Measurements from ENCODE around the gene DHRSX. TPM values are rescaled to one million over a fixed set of nuclear protein-coding genes. Genes with fewer than 3 reads are reported as not detected.

Gene DHRSX
- polyA plus RNA-seq, 1 donor from 2014 or later = 15.7 TPM

- H2AFZ ChIP-seq (ENCODE audit: low read depth, low read length) = no peak overlapping the region
- H3K27ac ChIP-seq (ENCODE audit: low read length) = no peak overlapping the region
- peaks cover 5% of the 10 kb centered on the region for H3K79me2 ChIP-seq (replicated peaks; ENCODE audit: insufficient read depth, low read length)
- no peak overlapping the region for H3K4me2 ChIP-seq (ENCODE audit: low read length)
- TF ChIP-seq POLR2AphosphoS5 (IDR thresholded peaks at IDR 0.05) (no peak), EP300 (conservative IDR thresholded peaks at IDR 0.05; ENCODE audit: poor library complexity, severe bottlenecking) (no peak), MXI1 (conservative IDR thresholded peaks at IDR 0.05; ENCODE audit: poor library complexity, severe bottlenecking) (no peak)
- TF ChIP-seq, protein P1, sequence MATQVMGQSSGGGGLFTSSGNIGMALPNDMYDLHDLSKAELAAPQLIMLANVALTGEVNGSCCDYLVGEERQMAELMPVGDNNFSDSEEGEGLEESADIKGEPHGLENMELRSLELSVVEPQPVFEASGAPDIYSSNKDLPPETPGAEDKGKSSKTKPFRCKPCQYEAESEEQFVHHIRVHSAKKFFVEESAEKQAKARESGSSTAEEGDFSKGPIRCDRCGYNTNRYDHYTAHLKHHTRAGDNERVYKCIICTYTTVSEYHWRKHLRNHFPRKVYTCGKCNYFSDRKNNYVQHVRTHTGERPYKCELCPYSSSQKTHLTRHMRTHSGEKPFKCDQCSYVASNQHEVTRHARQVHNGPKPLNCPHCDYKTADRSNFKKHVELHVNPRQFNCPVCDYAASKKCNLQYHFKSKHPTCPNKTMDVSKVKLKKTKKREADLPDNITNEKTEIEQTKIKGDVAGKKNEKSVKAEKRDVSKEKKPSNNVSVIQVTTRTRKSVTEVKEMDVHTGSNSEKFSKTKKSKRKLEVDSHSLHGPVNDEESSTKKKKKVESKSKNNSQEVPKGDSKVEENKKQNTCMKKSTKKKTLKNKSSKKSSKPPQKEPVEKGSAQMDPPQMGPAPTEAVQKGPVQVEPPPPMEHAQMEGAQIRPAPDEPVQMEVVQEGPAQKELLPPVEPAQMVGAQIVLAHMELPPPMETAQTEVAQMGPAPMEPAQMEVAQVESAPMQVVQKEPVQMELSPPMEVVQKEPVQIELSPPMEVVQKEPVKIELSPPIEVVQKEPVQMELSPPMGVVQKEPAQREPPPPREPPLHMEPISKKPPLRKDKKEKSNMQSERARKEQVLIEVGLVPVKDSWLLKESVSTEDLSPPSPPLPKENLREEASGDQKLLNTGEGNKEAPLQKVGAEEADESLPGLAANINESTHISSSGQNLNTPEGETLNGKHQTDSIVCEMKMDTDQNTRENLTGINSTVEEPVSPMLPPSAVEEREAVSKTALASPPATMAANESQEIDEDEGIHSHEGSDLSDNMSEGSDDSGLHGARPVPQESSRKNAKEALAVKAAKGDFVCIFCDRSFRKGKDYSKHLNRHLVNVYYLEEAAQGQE (IDR thresholded peaks at IDR 0.05; ENCODE audit: borderline replicate concordance) = no peak
- H3K9me3 ChIP-seq (ENCODE audit: low read length) = peaks cover 12% of the 10 kb centered on the region
- H3K36me3 ChIP-seq (ENCODE audit: insufficient read depth, low read length) = peaks cover 8% of the 10 kb centered on the region
- no peak overlapping the region for H3K9ac ChIP-seq (ENCODE audit: low read length)
- H4K20me1 ChIP-seq (ENCODE audit: insufficient read depth) = no peaks in the 10 kb centered on the region
- H3F3A ChIP-seq (ENCODE audit: insufficient read depth, low read length, poor library complexity, severe bottlenecking) = no peaks in the 10 kb centered on the region
- no peaks in the 10 kb centered on the region for H3K9me2 ChIP-seq (ENCODE audit: insufficient read depth, low read length)
- no peaks in the 10 kb centered on the region for H3K27me3 ChIP-seq (ENCODE audit: insufficient read depth, low read depth, low read length)
- H3K4me3 ChIP-seq (ENCODE audit: low read length) = no peak overlapping the region
Measured at GRCh38 chrX:2451501-2452316, 49.1 kb downstream of the DHRSX start.

GRCh38 chrX:2450681-2451080, 50.1 kb downstream of the DHRSX start:
- Histone ChIP-seq H2AFZ (ENCODE audit: low read depth, low read length) (no peak overlapping the region), H3K9me3 (ENCODE audit: low read length) (peaks cover 20% of the 10 kb centered on the region), H3K36me3 (ENCODE audit: insufficient read depth, low read length) (peaks cover 8% of the 10 kb centered on the region), H3K27me3 (ENCODE audit: insufficient read depth, low read depth, low read length) (no peaks in the 10 kb centered on the region), H3F3A (ENCODE audit: insufficient read depth, low read length, poor library complexity, severe bottlenecking) (no peaks in the 10 kb centered on the region), H3K79me2 (replicated peaks; ENCODE audit: insufficient read depth, low read length) (peaks cover 5% of the 10 kb centered on the region), H3K27ac (ENCODE audit: low read length) (no peak overlapping the region), H4K20me1 (ENCODE audit: insufficient read depth) (no peaks in the 10 kb centered on the region), H3K9ac (ENCODE audit: low read length) (no peak overlapping the region), H3K4me2 (ENCODE audit: low read length) (no peak overlapping the region), H3K4me3 (ENCODE audit: low read length) (no peak overlapping the region), H3K9me2 (ENCODE audit: insufficient read depth, low read length) (no peaks in the 10 kb centered on the region)
- TF ChIP-seq EZH2 (IDR thresholded peaks at IDR 0.05; ENCODE audit: borderline replicate concordance, insufficient read depth, low read length, poor library complexity, severe bottlenecking) (no peak), CTCF (IDR thresholded peaks at IDR 0.05; ENCODE audit: poor library complexity, severe bottlenecking) (no peak), MXI1 (conservative IDR thresholded peaks at IDR 0.05; ENCODE audit: poor library complexity, severe bottlenecking) (no peak), POLR2AphosphoS5 (IDR thresholded peaks at IDR 0.05) (no peak), SMC3 (conservative IDR thresholded peaks at IDR 0.05; ENCODE audit: poor library complexity) (no peak), RAD21 (conservative IDR thresholded peaks at IDR 0.05) (no peak)
- TF ChIP-seq, protein P1 (IDR thresholded peaks at IDR 0.05; ENCODE audit: borderline replicate concordance) = no peak

All from neural cell (in vitro differentiated cells).